NCI-H2107 treated with DMSO at 0.1 percent for 48 hours (cell line): ENCODE data around the gene CDO1.

Experiments used
- DNase-seq: peaks from one replicate; lab custom pipeline; 2025; ENCODE audit not compliant: unreplicated experiment; lab: John Stamatoyannopoulos, UW

Gene CDO1

DNA sequence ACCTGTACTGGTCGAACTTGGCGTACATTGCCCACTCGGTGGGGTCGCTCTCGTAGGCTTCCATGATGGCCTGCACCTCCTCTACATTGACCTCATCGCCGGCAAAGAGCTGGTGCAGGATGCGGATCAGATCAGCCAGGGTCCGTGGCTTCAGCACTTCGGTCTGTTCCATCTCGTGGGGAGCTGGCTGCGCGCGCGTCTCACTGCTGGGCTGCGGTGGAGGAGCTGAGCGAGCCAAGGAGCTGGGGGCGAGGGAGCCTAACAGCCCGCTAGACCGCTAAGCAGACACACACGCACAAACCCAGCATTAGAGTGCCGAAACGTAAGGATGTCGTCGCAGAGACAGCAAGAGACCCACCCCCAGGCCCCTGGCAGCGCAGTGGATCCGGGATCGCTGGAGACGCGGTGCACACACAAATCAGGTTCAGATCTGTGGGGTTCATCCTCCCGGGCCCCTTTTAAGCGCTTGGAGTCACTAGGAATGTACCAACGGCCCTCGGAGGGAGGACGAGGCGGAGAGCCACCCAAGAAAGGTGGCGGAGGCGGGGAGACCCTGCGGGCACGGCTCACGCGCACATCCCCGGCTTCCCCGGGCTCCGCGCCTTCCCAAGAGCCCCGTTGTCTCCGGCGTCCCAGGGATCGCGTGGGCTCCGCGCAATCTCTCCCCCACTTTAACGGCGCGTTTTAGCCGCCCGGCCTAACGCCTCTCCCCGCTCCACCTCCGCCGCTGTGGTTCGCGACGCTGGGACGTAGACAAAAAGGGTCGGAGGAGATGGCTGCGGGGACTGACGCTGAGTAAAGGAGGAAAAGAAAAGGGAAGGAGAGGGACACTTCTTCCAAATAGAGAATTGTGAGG is at the start of gene CDO1:
Gene CDO1, minus strand, starts transcription at position 434 of the 856 bp plus-strand sequence. Its CDS starts 262 bp downstream, at position 172.
- no peak for DNase-seq

- DNase-seq = no peak
Measured at GRCh38 chr5:115859378-115859777, 42.9 kb upstream of the CDO1 start.

DNA sequence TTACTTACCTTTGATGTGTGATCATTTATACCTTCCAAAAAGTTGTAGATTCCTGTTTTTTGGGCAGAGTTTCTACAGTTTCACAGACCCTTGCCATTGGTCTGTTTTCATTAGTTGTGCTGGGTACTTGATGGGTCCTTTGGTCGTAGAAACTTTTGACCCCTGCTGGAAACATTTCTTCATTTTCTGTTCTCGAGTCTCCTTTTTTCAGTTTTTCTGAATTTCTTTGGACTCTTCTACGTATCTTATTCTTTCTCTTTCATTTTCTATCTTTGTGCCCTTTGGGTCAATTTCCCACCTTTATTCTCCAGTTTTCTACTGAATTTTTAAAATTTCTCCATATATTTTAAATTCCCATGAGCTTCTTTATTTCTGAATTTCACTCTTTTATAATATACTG is 41.9 kb upstream of the CDO1 start:
- DNase-seq = no peak

DNA sequence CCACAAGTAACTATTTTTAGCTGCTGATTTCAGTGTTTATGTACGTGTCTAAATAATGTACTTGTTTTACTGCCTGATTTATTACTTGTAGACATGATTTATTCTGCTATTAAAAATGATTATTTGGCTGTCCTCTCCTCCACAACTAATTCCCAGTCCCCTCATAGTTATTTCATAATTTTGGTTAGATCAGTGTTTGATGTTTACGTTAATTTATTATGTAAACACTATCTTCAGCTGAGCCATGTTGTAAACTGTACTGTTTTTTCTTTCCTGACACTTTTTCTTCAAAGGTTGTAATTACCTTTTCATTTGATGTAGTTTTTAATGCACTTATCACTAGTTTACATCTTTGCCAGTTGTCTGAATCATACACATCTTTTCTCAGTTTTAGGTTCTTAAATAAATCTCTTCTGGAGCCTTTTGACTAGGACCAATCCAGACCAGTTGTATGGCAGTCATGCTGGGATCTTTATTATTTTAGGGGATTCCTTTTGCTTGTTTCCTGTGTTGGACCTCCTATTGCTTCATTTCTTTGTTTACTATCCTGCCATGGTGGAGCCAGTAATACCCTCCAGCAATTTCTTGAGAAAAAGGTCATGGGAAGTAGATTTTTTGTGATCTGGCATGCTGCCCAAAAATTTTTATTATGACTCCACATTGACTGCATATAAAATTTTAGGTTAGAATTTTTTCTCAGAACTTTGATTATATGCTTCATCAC is 41.3 kb upstream of the CDO1 start:
- DNase-seq = no peak

DNA sequence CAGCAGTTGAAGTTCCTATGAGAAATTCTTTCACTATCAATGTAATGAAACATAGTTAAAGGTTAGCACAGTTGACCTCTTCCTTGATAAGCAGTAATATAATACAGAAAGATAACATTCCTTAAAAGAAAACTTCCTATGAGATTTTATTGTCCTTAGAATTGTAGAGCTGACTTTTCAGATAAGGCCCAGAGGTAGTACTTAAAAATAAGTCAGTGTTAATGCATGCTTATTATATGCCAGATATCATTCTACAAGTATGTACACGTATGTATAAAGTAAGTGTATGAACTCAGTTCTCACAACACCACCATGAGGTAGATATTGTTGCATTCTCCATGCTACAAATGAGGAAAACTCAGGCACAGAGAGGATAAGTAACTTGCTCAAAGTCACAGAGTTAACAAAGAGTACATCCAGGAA is 40.6 kb upstream of the CDO1 start:
- no peak for DNase-seq

GRCh38 chr5:115855959-115856358 is 39.5 kb upstream of the CDO1 start:
- DNase-seq = no peak

DNA sequence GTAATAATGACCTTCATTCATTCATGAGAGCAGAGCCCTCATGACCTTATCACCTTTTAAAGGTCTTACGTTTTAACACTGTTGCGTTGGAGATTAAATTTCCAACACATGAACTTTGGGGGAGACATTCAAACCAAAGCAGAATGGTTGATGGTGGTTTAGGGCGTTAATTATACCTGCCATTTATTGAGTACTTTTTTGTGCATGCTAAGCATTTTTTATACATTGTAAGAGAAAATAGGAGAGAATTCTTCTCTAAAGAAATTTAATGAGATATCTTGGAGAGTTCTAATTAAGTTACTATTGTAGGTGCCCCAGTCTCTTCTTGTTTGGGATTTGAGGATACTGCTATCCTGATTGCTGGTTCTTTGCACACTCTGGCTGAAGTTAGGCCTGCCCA is 37.7 kb upstream of the CDO1 start:
- no peak for DNase-seq

GRCh38 chr5:115850744-115851416 is 34.4 kb upstream of the CDO1 start:
- no peak for DNase-seq

- DNase-seq = no peak
Measured at GRCh38 chr5:115849258-115849798, 32.9 kb upstream of the CDO1 start.

GRCh38 chr5:115847290-115847689 is 30.8 kb upstream of the CDO1 start:
- DNase-seq = no peak

DNA sequence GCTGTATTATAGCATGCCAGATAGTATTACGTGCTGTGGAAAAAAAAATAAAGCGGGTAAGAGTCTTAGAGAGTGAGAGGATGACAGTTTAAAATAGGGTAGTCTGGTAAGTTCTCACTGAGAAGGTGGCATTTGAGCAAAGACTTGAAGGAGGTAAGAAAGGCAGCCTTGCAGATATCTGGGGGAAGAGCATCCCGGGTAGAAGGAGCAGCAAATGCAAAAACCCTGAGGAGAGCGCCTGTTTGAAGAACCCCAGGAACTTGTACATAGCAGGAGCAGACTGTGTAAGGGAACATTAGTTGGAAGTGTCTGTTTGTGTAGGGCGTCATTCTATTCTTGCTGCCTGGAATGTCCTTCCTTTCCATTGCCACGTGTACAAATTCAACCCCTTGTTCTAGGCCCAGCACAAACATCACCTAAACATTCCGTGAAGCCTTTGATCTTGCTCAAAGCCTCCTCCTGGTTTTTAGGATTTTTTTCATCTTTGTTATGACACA is 27.9 kb upstream of the CDO1 start:
- no peak for DNase-seq

GRCh38 chr5:115843444-115844130 is 27.1 kb upstream of the CDO1 start:
- DNase-seq = no peak

DNA sequence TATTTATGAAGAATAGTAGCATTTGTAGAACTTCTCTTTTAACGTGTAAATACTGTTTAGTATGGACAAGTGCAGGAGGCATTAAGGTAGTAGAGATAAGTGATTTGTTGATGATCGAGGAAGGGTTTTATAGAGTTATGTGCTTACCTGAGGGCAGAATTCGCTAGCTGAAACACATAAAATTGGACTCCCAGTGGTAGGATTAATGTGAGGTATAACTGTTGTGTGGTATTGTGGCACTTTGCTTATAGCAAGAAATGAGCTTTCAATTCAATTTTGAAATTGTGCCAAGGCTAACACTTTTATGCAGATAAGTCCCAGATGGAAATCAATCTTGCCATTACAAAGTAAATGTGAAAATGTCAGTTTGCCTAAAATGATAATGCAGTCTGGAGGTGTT is 26.5 kb upstream of the CDO1 start:
- DNase-seq = no peak

GRCh38 chr5:115842089-115842935 is 25.9 kb upstream of the CDO1 start:
- no peak for DNase-seq

DNA sequence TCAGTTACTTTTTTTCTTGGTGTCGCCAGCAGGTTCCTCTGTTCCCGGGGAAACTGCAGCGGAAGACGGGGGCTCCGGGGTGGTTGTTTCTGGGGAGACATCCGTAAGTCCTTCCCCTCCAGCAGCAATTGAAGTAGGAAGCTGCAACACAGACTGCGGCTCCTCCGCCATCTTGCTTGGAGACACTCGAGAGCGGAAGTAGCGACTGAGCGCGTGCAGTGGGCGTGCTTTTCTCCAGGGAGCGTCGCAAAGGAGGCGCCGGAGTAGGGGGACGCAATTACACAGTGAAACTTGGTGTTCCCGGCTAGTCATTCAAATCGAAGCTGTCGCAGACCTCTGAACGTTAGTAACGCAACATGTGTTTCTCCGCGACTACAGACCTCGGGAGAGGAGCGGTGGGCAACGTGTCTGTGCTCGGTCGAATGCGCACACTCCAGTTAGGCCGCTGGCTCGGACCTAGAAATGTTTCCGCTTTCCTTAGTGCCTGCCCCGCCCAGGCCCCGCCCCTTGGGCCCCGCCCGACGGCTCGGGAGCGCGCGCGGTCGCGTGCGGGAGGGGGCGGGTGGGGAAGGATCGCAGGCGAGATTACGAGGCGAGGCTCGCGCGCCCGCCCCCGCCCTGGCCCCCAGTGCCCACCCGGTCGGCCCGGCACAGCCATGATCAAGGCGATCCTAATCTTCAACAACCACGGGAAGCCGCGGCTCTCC is 25.1 kb upstream of the CDO1 start, which contains the start of the genes AP3S1 and ATG12:
Gene AP3S1, plus strand, starts transcription at position 554 of the 707 bp plus-strand sequence. Its CDS starts 103 bp downstream, at position 657.
Gene ATG12, minus strand, starts transcription at position 184 of the 707 bp plus-strand sequence. Its CDS starts 13 bp downstream, at position 171.
- peak; percentile 77 for DNase-seq

DNA sequence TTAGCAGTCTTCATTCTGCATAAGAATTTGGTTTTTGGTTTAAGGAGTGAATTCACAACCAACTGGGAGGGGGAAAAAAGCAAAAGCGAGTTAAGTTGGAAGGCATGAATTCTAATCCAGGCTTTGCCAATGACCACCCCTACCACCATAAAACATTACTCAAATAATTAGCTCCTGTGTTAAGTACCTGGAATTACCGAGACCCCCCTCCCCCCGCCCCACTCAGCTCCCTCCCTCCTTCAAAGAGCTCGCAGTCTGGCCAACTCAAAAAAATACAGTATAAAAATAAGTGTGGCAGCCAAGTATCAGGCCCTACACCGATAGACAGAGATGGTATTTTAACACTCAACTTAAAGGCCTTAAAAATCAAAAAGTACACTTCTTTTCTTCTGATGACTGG is 24.4 kb upstream of the CDO1 start:
- no peak for DNase-seq

DNA sequence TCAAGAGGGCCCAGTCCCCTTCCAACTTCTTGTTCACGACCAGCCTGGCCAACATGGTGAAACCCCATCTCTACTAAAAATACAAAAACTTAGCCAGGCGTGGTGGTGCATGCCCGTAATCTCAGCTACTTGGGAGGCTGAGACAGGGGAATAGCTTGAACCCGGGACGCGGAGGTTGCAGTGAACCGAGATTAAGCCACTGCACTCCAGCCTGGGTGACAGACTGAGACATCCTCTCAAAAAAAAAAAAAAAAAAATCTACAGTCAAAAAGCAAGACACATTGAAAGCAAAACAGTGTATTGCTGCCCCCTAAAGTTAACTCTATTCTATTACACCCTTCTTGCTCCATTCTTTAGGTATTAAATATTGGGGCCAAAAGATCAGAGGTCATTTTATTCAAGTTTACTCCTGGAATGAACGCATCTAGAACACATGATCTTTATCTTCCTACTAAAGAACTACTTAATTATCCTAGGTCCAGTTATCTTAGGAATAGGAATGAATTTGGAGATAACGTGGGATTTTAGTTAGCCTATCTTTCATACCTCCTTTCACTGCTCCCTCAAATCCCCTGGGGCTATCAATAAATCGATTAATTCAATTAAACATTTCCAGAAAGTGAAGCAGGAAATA is 22.5 kb upstream of the CDO1 start:
- peak; percentile 14 for DNase-seq

- DNase-seq = no peak
Measured at GRCh38 chr5:115835481-115835880, 19.0 kb upstream of the CDO1 start.
